ENCODE results near the gene LHFPL6.

The LHFPL6 gene

GRCh38 chr13:39311619-39312018 is 291.4 kb downstream of the LHFPL6 start:
- Histone ChIP-seq H3K4me3 (ENCODE audit: low read depth in 1 of 2, low read length in 2 of 2) (no peak overlapping the region), H4K20me1 (ENCODE audit: insufficient read depth, low read length) (no peaks in the 10 kb centered on the region), H3K9me3 (ENCODE audit: insufficient read depth, low read length, severe bottlenecking) (no peaks in the 10 kb centered on the region), H3K9ac (ENCODE audit: low read depth, low read length) (no peak overlapping the region), H3K4me1 (ENCODE audit: insufficient read depth, low read length) (no peaks in the 10 kb centered on the region), H3K36me3 (ENCODE audit: insufficient read depth, low read length) (no peaks in the 10 kb centered on the region), H3K4me2 (ENCODE audit: insufficient read depth, low read length) (no peak overlapping the region), H2AFZ (ENCODE audit: low read depth, low read length) (no peak overlapping the region), H3K27ac (ENCODE audit: low read length) (no peak overlapping the region), H3K27me3 (ENCODE audit: insufficient read depth, low read length, poor library complexity) (no peaks in the 10 kb centered on the region), H3K79me2 (ENCODE audit: insufficient read depth, low read length) (no peaks in the 10 kb centered on the region)
- TF ChIP-seq EZH2 (IDR thresholded peaks at IDR 0.05; ENCODE audit: borderline replicate concordance, low read depth, low read length, severe bottlenecking) (no peak), CTCF (IDR thresholded peaks at IDR 0.05; ENCODE audit: borderline replicate concordance, extremely low read depth, low read length, poor library complexity, severe bottlenecking) (no peak)
- no peak for DNase-seq
- ATAC-seq (ENCODE audit: insufficient read depth, low read depth): no peak

GRCh38 chr13:39310961-39311360 is 292.0 kb downstream of the LHFPL6 start:
- DNase-seq (no peak), ATAC-seq (ENCODE audit: insufficient read depth, low read depth) (no peak)
- H3K27ac ChIP-seq (ENCODE audit: low read length): no peak overlapping the region
- H3K4me3 ChIP-seq (ENCODE audit: low read depth in 1 of 2, low read length in 2 of 2): no peak overlapping the region
- H3K4me1 ChIP-seq (ENCODE audit: insufficient read depth, low read length): no peaks in the 10 kb centered on the region
- H3K9ac ChIP-seq (ENCODE audit: low read depth, low read length): no peak overlapping the region
- H3K27me3 ChIP-seq (ENCODE audit: insufficient read depth, low read length, poor library complexity): no peaks in the 10 kb centered on the region
- no peaks in the 10 kb centered on the region for H3K79me2 ChIP-seq (ENCODE audit: insufficient read depth, low read length)
- no peaks in the 10 kb centered on the region for H4K20me1 ChIP-seq (ENCODE audit: insufficient read depth, low read length)
- no peaks in the 10 kb centered on the region for H3K36me3 ChIP-seq (ENCODE audit: insufficient read depth, low read length)
- TF ChIP-seq CTCF (IDR thresholded peaks at IDR 0.05; ENCODE audit: borderline replicate concordance, extremely low read depth, low read length, poor library complexity, severe bottlenecking): no peak
- H2AFZ ChIP-seq (ENCODE audit: low read depth, low read length): no peak overlapping the region
- H3K9me3 ChIP-seq (ENCODE audit: insufficient read depth, low read length, severe bottlenecking): no peaks in the 10 kb centered on the region
- no peak overlapping the region for H3K4me2 ChIP-seq (ENCODE audit: insufficient read depth, low read length)

- ATAC-seq (ENCODE audit: insufficient read depth, low read depth) (no peak), DNase-seq (no peak)
- Histone ChIP-seq H3K79me2 (ENCODE audit: insufficient read depth, low read length) (no peaks in the 10 kb centered on the region), H3K27me3 (ENCODE audit: insufficient read depth, low read length, poor library complexity) (no peaks in the 10 kb centered on the region), H3K9me3 (ENCODE audit: insufficient read depth, low read length, severe bottlenecking) (no peaks in the 10 kb centered on the region), H3K9ac (ENCODE audit: low read depth, low read length) (no peak overlapping the region), H3K4me2 (ENCODE audit: insufficient read depth, low read length) (no peak overlapping the region), H3K36me3 (ENCODE audit: insufficient read depth, low read length) (no peaks in the 10 kb centered on the region), H3K27ac (ENCODE audit: low read length) (no peak overlapping the region), H2AFZ (ENCODE audit: low read depth, low read length) (no peak overlapping the region), H4K20me1 (ENCODE audit: insufficient read depth, low read length) (no peaks in the 10 kb centered on the region), H3K4me3 (ENCODE audit: low read depth in 1 of 2, low read length in 2 of 2) (no peak overlapping the region), H3K4me1 (ENCODE audit: insufficient read depth, low read length) (no peaks in the 10 kb centered on the region)
- TF ChIP-seq EZH2 (IDR thresholded peaks at IDR 0.05; ENCODE audit: borderline replicate concordance, low read depth, low read length, severe bottlenecking) (no peak), CTCF (IDR thresholded peaks at IDR 0.05; ENCODE audit: borderline replicate concordance, extremely low read depth, low read length, poor library complexity, severe bottlenecking) (no peak)
Observed at GRCh38 chr13:39306639-39307589, 296.1 kb downstream of the LHFPL6 start.
